Rectal smooth muscle tissue (tissue), 1 donor: Measurements from ENCODE around the gene GNAT1.
A peak's percentile ranks its signal among the peaks of the same experiment; 100 is the strongest.
"Not testable (repeated sequence)": the region's sequence is repeated elsewhere in the genome, so short reads cannot be mapped to it uniquely, and the experiment has no call there.

Source experiments
- H3K27ac ChIP-seq: one replicate; pipeline ENCODE4 v1.7.0; 2013; ENCODE audit warnings: low read depth, low read length, inconsistent platforms
- H3K27me3 ChIP-seq: one replicate; pipeline ENCODE4 v1.7.0; 2013; ENCODE audit warnings: low read length; ENCODE audit not compliant: control insufficient read depth, insufficient read depth
- H3K36me3 ChIP-seq: one replicate; pipeline ENCODE4 v1.7.0; 2013; ENCODE audit warnings: low read length; ENCODE audit not compliant: control insufficient read depth, insufficient read depth
- H3K4me1 ChIP-seq: one replicate; pipeline ENCODE4 v1.7.0; 2013; ENCODE audit warnings: low read length; ENCODE audit not compliant: control insufficient read depth, insufficient read depth
- H3K4me3 ChIP-seq: one replicate; pipeline ENCODE4 v1.7.0; 2013; ENCODE audit warnings: low read length
- H3K9ac ChIP-seq: one replicate; pipeline ENCODE4 v1.7.0; 2013; ENCODE audit warnings: low read length

GNAT1 gene

DNA sequence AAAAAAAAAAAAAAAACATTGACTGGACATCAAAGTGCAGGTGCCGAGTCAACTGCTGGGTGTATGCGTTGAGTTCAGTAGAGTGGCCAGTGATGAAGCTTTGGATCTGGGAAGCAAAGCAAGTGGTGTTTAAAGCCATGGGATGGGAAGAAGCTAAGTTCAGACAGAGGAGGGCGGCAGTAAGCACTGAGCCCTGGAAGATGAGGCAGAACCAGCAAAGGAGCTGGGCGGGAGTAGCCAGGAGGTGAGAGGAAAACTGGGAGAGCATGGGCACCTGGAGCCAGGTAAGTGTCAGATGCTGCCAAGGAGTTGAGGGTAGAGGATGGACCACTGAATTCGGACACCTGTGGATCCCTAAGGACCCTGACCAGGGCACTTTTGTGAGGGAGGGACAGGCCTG is 33.2 kb downstream of the GNAT1 start:
- no peak overlapping the region for H3K4me3 ChIP-seq
- no peak overlapping the region for H3K27ac ChIP-seq
- no peak overlapping the region for H3K9ac ChIP-seq
- no peaks in the 10 kb centered on the region for H3K36me3 ChIP-seq
- peaks cover 3% of the 10 kb centered on the region for H3K4me1 ChIP-seq
- no peaks in the 10 kb centered on the region for H3K27me3 ChIP-seq

DNA sequence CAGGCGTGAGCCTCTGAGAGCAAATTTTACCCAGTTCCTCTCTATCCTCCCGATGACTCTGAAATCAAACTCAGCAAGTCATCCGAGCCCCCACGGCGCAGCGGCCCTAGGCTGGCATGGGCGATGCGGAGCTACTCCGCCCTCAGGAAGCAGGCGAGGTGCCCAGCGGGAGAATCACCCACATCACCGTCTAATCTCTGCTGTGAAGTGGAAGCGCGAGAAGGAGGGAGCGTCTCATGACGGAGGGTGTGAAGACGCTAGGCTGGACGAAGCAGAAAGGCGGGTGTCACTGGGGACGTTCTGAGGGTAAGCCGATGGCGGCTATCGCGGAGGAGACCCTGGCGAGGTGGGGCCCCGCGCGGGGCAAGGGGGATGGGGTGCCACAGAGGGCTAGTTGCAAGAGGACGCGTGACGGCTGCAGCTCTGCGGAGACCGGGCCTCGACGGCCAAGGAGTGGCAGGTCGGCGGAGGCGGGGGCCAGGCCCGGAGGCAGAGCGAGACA is 35.5 kb downstream of the GNAT1 start:
- Histone ChIP-seq H3K36me3 (no peaks in the 10 kb centered on the region), H3K4me1 (peaks cover 3% of the 10 kb centered on the region), H3K27ac (no peak overlapping the region)

GRCh38 chr3:50227390-50228183 is 36.2 kb downstream of the GNAT1 start:
- H3K4me3 ChIP-seq: peak overlapping the region; percentile 94
- no peaks in the 10 kb centered on the region for H3K27me3 ChIP-seq
- peak overlapping the region; percentile 94 for H3K9ac ChIP-seq
- no peaks in the 10 kb centered on the region for H3K36me3 ChIP-seq
- H3K27ac ChIP-seq: peak overlapping the region; percentile 43
- H3K4me1 ChIP-seq: peaks cover 3% of the 10 kb centered on the region

More for the DNA sequence above, 35.5 kb downstream of the GNAT1 start:
- H3K9ac ChIP-seq: no peak overlapping the region
- no peaks in the 10 kb centered on the region for H3K27me3 ChIP-seq
- H3K4me3 ChIP-seq: peak overlapping the region; percentile 94

DNA sequence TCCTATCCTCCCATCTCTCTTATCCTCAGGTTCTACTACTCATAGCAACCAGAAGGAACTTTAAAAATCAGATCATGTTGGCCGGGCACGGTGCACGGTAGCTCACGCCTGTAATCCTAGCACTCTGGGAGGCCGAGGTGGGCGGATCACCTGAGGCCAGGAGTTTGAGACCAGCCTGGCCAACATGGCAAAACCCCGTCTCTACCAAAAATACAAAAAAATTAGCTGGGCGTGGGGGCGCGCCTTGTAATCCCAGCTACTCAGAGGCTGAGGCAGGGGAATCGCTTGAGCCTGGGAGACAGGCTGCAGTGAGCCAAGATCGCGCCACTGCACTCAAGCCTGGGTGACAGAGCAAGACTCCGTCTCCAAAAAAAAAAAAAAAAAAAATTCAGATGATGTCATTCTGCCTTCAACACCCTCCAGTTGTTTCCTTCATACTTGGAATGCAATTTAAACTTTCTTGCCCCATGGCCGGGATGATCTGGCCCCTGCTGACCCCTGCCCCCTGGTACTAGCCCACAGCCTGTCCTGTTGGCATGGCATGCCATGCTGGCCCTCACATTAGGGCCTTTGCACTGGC is 36.9 kb downstream of the GNAT1 start:
- not testable (repeated sequence) for H3K27ac ChIP-seq, H3K4me1 ChIP-seq, H3K27me3 ChIP-seq, H3K36me3 ChIP-seq, H3K9ac ChIP-seq
- peak overlapping the region; percentile 94 for H3K4me3 ChIP-seq

- no peak overlapping the region for H3K27ac ChIP-seq
- H3K36me3 ChIP-seq: no peaks in the 10 kb centered on the region
- H3K4me1 ChIP-seq: peaks cover 3% of the 10 kb centered on the region
- no peak overlapping the region for H3K4me3 ChIP-seq
- no peak overlapping the region for H3K9ac ChIP-seq
- no peaks in the 10 kb centered on the region for H3K27me3 ChIP-seq
These were observed 38.1 kb downstream of the GNAT1 start for GRCh38 chr3:50229490-50229889.

- H3K9ac ChIP-seq: no peak overlapping the region
- peak overlapping the region; percentile 7 for H3K4me3 ChIP-seq
- no peak overlapping the region for H3K27ac ChIP-seq
- no peaks in the 10 kb centered on the region for H3K27me3 ChIP-seq
- H3K4me1 ChIP-seq: peaks cover 3% of the 10 kb centered on the region
- no peaks in the 10 kb centered on the region for H3K36me3 ChIP-seq
These were observed 38.8 kb downstream of the GNAT1 start for GRCh38 chr3:50230104-50230793.

- H3K27ac ChIP-seq: no peak overlapping the region
- peaks cover 3% of the 10 kb centered on the region for H3K4me1 ChIP-seq
- H3K36me3 ChIP-seq: no peaks in the 10 kb centered on the region
- H3K9ac ChIP-seq: no peak overlapping the region
- no peak overlapping the region for H3K4me3 ChIP-seq
- H3K27me3 ChIP-seq: no peaks in the 10 kb centered on the region
These were observed 39.4 kb downstream of the GNAT1 start for GRCh38 chr3:50230794-50231125.

GRCh38 chr3:50231581-50231980 is 40.2 kb downstream of the GNAT1 start:
- Histone ChIP-seq H3K4me1 (no peaks in the 10 kb centered on the region), H3K27ac (no peak overlapping the region), H3K4me3 (no peak overlapping the region), H3K36me3 (no peaks in the 10 kb centered on the region), H3K9ac (no peak overlapping the region), H3K27me3 (no peaks in the 10 kb centered on the region)

DNA sequence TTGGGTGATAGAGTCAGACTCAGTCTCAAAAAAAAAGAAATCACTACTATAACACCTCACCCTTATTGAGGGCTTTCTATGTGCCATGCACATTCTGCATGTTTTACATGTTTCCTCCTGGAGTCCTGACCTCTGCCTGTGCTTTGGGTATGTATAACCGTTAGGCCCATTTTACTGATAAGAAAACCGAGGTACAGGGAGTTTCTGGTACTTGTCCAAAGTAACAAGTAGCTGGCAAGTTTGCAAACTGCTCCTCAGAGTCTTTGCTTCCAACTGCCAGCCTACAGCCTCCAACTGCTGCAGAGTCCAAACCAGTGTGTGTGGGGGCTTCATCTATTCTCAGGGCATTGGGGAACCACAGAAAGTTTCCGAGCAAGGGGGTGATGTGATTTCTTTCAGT is 40.9 kb downstream of the GNAT1 start:
- Histone ChIP-seq H3K27ac (no peak overlapping the region), H3K4me3 (no peak overlapping the region), H3K9ac (no peak overlapping the region), H3K4me1 (no peaks in the 10 kb centered on the region), H3K36me3 (no peaks in the 10 kb centered on the region), H3K27me3 (no peaks in the 10 kb centered on the region)

GRCh38 chr3:50233176-50233575 is 41.8 kb downstream of the GNAT1 start:
- no peaks in the 10 kb centered on the region for H3K36me3 ChIP-seq
- H3K4me1 ChIP-seq: peaks cover 2% of the 10 kb centered on the region
- no peak overlapping the region for H3K27ac ChIP-seq
- H3K9ac ChIP-seq: no peak overlapping the region
- H3K4me3 ChIP-seq: no peak overlapping the region
- no peaks in the 10 kb centered on the region for H3K27me3 ChIP-seq

- peaks cover 19% of the 10 kb centered on the region for H3K4me1 ChIP-seq
- H3K27ac ChIP-seq: peak within 1 kb of the TSS; percentile 86
- peak within 1 kb of the TSS; percentile 96 for H3K4me3 ChIP-seq
These were observed 44.5 kb downstream of the GNAT1 start, which contains the start of gene GNAI2 for GRCh38 chr3:50235716-50236483. TSS of gene GNAI2 (plus strand) at chr3:50236204. CDS start at chr3:50236336, 132 bp downstream.

More at GRCh38 chr3:50235716-50236483, 44.5 kb downstream of the GNAT1 start, which contains the start of gene GNAI2:
- H3K36me3 ChIP-seq: no peaks in the 10 kb centered on the region
- peak within 1 kb of the TSS; percentile 71 for H3K9ac ChIP-seq
- no peaks in the 10 kb centered on the region for H3K27me3 ChIP-seq
